Subcutaneous adipose tissue (tissue), 4 donors: ENCODE data around the gene TPD52L1. TPM values are rescaled to one million over a fixed set of nuclear protein-coding genes. Genes with fewer than 3 reads are reported as not detected.

Source experiments
- total RNA-seq, 4 donors: library from RNA; depleted of rRNA; stranded (reverse); fragments of >200 nt; gene quantifications; one replicate each; pipeline ENCODE4 v1.1.0, GENCODE V29; 2016
- TF ChIP-seq, protein P1 (sequence below): fragments of 450-650 bp; IDR thresholded peaks from one replicate; pipeline ENCODE4 v1.5.1; 2016; ENCODE audit warnings: low read depth, mild to moderate bottlenecking, control low read depth, antibody characterized with exemption, moderate library complexity

The TPD52L1 gene
- total RNA-seq, 4 donors from 2014 or later: 18.7 to 70.6 (median 33.4) TPM

DNA sequence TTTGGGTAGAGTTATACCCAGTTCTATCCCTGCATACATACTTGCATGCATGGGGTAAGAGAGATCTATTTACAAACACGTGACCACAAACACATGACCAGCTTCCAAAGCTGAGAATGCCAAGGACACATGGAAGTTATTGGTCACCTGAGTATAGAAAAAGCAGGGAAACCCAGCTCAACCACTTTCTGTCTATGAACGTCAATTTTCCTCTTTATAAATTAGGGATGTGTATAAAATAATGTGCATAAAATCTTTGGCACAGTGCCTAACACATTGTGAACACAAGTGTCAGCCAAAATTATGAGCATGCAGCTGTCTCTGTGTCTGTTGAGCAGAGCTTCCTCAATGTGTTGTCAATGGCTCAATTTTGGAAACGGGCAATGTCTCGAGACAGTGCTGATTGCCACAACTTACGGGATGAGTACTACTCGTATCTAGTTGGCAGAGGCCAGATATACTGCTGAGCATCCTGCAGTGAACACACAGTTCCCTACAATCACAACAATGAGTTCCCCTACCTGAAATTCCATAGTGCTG lies 44.9 kb downstream of the TPD52L1 start:
- TF ChIP-seq, protein P1, sequence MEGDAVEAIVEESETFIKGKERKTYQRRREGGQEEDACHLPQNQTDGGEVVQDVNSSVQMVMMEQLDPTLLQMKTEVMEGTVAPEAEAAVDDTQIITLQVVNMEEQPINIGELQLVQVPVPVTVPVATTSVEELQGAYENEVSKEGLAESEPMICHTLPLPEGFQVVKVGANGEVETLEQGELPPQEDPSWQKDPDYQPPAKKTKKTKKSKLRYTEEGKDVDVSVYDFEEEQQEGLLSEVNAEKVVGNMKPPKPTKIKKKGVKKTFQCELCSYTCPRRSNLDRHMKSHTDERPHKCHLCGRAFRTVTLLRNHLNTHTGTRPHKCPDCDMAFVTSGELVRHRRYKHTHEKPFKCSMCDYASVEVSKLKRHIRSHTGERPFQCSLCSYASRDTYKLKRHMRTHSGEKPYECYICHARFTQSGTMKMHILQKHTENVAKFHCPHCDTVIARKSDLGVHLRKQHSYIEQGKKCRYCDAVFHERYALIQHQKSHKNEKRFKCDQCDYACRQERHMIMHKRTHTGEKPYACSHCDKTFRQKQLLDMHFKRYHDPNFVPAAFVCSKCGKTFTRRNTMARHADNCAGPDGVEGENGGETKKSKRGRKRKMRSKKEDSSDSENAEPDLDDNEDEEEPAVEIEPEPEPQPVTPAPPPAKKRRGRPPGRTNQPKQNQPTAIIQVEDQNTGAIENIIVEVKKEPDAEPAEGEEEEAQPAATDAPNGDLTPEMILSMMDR: no peak

DNA sequence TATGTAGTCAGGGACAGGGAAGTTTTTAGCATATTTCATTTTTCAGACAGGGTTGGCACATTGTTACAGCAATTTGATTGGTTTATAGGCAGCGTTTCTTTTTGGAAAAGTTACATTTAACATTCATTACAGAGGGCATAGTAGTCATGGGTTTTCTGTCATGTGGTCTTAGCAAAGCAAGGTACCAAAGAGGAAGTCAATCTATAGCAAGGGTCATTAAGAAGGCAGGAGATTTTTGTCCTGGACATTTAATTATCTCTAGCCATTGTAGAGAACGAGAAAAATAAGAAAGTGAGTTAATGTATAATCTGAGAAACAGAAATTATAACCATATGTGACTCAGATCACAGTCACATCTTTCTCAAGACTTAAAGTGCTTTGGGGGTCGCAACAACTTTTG lies 47.4 kb downstream of the TPD52L1 start:
- TF ChIP-seq, protein P1: no peak

DNA sequence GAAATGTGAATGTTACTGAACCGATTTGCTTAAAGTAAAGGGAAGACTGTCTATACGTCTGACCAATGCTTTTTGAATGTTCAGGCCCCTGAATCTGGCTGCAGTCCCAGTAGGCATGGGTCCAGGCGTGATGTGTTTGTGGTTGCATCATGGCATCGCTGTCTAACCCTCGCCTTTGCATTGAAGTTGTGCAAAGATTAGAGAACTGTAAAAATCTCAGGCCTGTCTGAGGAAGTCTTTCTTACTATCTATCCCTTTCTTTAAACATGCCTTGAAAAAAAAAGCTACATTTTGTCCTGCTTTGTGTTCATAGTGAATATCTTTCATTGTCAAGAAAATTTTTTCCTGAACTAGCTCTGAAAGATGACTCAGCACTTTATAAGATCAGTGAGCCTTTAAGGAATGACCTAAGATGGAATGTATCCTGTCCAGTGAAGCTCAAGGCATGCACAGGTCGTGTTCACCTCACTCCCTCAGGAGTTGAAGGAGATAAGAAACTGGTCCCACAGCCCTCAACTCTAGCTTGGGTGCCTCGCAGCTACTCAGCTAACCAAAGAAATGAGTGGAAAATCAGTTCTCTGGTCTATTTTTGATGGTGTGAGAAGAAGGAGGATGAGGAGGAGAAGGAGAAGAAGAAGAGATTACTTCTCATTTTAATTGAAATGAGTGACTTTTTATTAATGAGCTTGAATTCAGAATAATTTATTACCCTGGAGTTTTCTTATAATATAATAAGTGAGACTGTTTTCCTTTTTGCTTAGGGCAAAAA lies 48.6 kb downstream of the TPD52L1 start:
- TF ChIP-seq, protein P1: no peak

DNA sequence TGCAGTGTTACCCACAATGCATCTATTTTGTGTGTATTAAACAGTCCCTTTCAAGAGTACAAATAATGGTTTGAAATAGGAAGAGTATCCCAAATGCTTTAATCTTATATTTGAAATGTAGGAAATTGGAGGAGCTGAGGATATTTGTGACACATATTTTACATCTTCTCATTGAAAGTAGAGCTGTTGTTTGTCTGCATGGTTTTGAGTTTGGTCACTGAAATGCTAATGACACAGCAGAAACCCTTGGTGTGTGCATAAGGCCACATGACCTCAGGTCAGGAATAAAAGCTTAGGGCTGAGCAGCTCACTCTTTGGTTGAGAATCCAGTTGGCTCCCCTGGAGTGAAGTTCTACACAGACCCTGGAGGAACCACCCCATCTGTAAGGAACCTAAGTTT lies 49.8 kb downstream of the TPD52L1 start:
- TF ChIP-seq, protein P1: no peak

DNA sequence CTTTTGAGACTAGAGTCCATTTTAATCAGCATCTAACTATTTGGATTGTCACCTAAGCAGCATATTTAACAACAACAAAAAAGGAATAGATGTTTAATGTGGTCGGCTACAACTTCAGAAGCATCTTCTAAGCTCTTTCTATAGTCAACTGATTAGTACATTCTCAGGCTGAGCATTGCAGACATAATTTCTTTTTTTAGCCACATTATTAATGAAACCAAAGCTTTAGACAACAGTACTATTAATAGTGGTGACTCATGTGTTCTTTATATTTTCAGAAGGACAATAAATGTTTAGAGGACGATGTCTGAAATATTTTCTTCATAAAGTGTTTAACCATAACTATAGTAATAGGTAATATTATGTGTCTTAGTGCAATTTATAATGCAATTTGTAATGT lies 52.4 kb downstream of the TPD52L1 start:
- TF ChIP-seq, protein P1: no peak

DNA sequence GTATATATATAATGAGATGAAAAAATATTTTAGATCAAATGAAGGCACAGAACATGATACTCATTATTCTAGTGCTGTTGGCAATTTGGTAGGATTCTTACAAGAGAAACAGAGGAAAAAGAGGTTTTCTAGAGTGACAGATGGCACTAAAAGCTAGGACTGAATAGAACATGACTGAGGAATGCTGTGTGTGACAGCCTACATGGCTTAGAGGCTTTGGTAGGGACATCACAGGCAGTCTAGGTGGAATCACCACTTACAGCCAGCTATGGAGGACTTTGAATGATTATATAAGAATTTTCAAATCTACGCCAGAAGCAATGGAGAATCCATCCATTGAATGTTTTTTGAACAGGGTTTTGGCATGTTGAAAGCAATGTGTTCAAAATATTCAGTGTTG lies 52.8 kb downstream of the TPD52L1 start:
- TF ChIP-seq, protein P1: no peak

DNA sequence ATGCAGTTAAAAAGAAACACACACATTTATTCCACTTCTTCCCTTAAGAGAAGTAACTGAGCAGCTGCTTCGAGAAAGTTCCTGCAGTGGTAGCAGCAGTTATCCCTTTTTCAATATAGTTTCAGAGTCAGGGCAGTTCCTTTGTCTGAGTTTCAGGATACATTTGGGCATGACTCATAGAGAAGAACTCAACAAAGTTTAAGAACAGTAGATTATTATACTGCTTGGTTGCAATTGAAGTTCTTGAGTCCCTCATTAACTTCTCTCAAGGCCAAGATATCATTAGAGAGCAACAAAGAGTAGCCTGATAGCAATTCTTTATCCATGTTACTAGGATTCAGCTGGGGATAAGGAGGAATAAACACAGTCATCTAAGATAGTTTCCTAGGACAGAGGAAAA lies 54.4 kb downstream of the TPD52L1 start:
- TF ChIP-seq, protein P1: no peak
